Measurements from ENCODE around the gene ZMYND15.

DNA sequence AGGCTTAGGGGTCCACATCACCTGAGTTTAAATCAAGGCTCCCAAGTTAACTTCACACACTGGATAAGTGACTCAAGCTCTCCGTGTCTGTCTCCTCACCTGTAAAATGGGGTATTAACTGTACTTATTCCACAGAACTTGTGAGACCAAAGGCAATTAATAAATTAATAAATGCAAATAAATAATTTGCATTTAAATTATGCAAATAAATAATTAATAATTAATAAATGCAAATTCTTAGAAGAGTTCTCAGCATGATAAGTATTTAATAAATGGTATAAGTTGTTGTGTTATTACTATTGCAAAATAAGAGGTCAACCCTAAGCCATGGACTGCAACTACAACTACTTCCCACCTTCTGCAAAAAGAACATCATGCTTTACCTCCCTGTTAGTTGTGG is 13.8 kb downstream of the ZMYND15 start:
- TF ChIP-seq CTCF (CRISPR knock-in tag; IDR thresholded peaks at IDR 0.05) (no peak), MAFK (conservative IDR thresholded peaks at IDR 0.05 in 1 of 2, IDR thresholded peaks at IDR 0.05 in 1 of 2; ENCODE audit: low read length in 2 of 2) (no peak), ZNF24 (IDR thresholded peaks at IDR 0.05) (no peak)
- TF ChIP-seq, protein P1, sequence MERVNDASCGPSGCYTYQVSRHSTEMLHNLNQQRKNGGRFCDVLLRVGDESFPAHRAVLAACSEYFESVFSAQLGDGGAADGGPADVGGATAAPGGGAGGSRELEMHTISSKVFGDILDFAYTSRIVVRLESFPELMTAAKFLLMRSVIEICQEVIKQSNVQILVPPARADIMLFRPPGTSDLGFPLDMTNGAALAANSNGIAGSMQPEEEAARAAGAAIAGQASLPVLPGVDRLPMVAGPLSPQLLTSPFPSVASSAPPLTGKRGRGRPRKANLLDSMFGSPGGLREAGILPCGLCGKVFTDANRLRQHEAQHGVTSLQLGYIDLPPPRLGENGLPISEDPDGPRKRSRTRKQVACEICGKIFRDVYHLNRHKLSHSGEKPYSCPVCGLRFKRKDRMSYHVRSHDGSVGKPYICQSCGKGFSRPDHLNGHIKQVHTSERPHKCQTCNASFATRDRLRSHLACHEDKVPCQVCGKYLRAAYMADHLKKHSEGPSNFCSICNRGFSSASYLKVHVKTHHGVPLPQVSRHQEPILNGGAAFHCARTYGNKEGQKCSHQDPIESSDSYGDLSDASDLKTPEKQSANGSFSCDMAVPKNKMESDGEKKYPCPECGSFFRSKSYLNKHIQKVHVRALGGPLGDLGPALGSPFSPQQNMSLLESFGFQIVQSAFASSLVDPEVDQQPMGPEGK (CRISPR knock-in tag; IDR thresholded peaks at IDR 0.05) = no peak
